ENCODE data around the gene DNAAF8. TPM values are rescaled to one million over a fixed set of nuclear protein-coding genes. Genes with fewer than 3 reads are reported as not detected.

DNAAF8 gene
- total RNA-seq, 4 donors from 2014 or later: 0.67 to 3.5 TPM; not detected in 2

- H3K9me3 ChIP-seq: no peaks in the 10 kb centered on the region
- no peaks in the 10 kb centered on the region for H3K27me3 ChIP-seq
- no peaks in the 10 kb centered on the region for H3K36me3 ChIP-seq
- H3K4me3 ChIP-seq: no peak overlapping the region
- TF ChIP-seq POLR2A (IDR thresholded peaks at IDR 0.05) (no peak), CTCF (IDR thresholded peaks at IDR 0.05) (no peak)
- intact Hi-C loops (cut with DNase I; ENCODE audit: low total_unique reads): no loop called here
- H3K27ac ChIP-seq: no peak overlapping the region
- no peaks in the 10 kb centered on the region for H3K4me1 ChIP-seq
- DNase-seq: no peak
Measured at GRCh38 chr16:4703906-4704305, 30.4 kb upstream of the DNAAF8 start.

- Histone ChIP-seq H3K36me3 (no peaks in the 10 kb centered on the region), H3K4me1 (no peaks in the 10 kb centered on the region), H3K27me3 (no peaks in the 10 kb centered on the region), H3K4me3 (no peak overlapping the region), H3K27ac (no peak overlapping the region), H3K9me3 (no peaks in the 10 kb centered on the region)
- TF ChIP-seq CTCF (IDR thresholded peaks at IDR 0.05): no peak
- no peak for TF ChIP-seq POLR2A (IDR thresholded peaks at IDR 0.05)
- intact Hi-C loops (cut with DNase I; ENCODE audit: low total_unique reads): no loop called here
- no peak for DNase-seq
Measured at GRCh38 chr16:4704491-4704890, 29.8 kb upstream of the DNAAF8 start.

GRCh38 chr16:4704913-4705312 is 29.4 kb upstream of the DNAAF8 start:
- no peaks in the 10 kb centered on the region for H3K36me3 ChIP-seq
- intact Hi-C loops (cut with DNase I; ENCODE audit: low total_unique reads): no loop called here
- no peak overlapping the region for H3K27ac ChIP-seq

GRCh38 chr16:4706871-4707270 is 27.5 kb upstream of the DNAAF8 start:
- no peaks in the 10 kb centered on the region for H3K36me3 ChIP-seq

More at GRCh38 chr16:4704913-4705312, 29.4 kb upstream of the DNAAF8 start:
- H3K4me1 ChIP-seq: no peaks in the 10 kb centered on the region
- H3K27me3 ChIP-seq: no peaks in the 10 kb centered on the region
- no peak for DNase-seq
- no peak overlapping the region for H3K4me3 ChIP-seq
- TF ChIP-seq POLR2A (IDR thresholded peaks at IDR 0.05) (no peak), CTCF (IDR thresholded peaks at IDR 0.05) (no peak)
- H3K9me3 ChIP-seq: no peaks in the 10 kb centered on the region

GRCh38 chr16:4709481-4709880 is 24.9 kb upstream of the DNAAF8 start:
- no peaks in the 10 kb centered on the region for H3K4me1 ChIP-seq
- H3K9me3 ChIP-seq: no peaks in the 10 kb centered on the region
- no peak for DNase-seq
- no peaks in the 10 kb centered on the region for H3K36me3 ChIP-seq
- H3K4me3 ChIP-seq: no peak overlapping the region
- intact Hi-C loops (cut with DNase I; ENCODE audit: low total_unique reads): no loop called here
- no peaks in the 10 kb centered on the region for H3K27me3 ChIP-seq
- no peak overlapping the region for H3K27ac ChIP-seq
- TF ChIP-seq CTCF (IDR thresholded peaks at IDR 0.05): no peak
- no peak for TF ChIP-seq POLR2A (IDR thresholded peaks at IDR 0.05)

More at GRCh38 chr16:4706871-4707270, 27.5 kb upstream of the DNAAF8 start:
- Histone ChIP-seq H3K4me1 (no peaks in the 10 kb centered on the region), H3K27me3 (no peaks in the 10 kb centered on the region), H3K9me3 (no peaks in the 10 kb centered on the region), H3K27ac (no peak overlapping the region), H3K4me3 (no peak overlapping the region)
- DNase-seq: no peak
- TF ChIP-seq CTCF (IDR thresholded peaks at IDR 0.05) (no peak), POLR2A (IDR thresholded peaks at IDR 0.05) (no peak)
- intact Hi-C loops (cut with DNase I; ENCODE audit: low total_unique reads): no loop called here
